Keratinocyte (primary cell): ENCODE results near the gene VPS26A.

Source experiments
- CTCF ChIP-seq, 3 experiments: IDR thresholded peaks in 1 of 3; conservative IDR thresholded peaks in 1 of 3; optimal IDR thresholded peaks in 1 of 3; 2 replicates in 2 of 3; 3 replicates in 1 of 3; pipeline versions ENCODE3 to v1.5.1; 2011; ENCODE audit warnings: low read length in 3 of 3, mild to moderate bottlenecking in 3 of 3, moderate library complexity in 2 of 3, control low read depth in 1 of 3, inconsistent platforms in 1 of 3; ENCODE audit not compliant: insufficient read depth in 2 of 3; ENCODE audit errors: extremely low read depth in 1 of 3
- EZH2 ChIP-seq: IDR thresholded peaks from one replicate; pipeline ENCODE4 v1.6.1; 2012; ENCODE audit warnings: inconsistent platforms, mild to moderate bottlenecking, low read length, moderate library complexity

- TF ChIP-seq CTCF (optimal IDR thresholded peaks at IDR 0.05 in 1 of 3, IDR thresholded peaks at IDR 0.05 in 1 of 3, conservative IDR thresholded peaks at IDR 0.05 in 1 of 3; ENCODE audit: extremely low read depth in 1 of 3, insufficient read depth in 2 of 3, low read length in 3 of 3) (no peak), EZH2 (no peak)
Observed at GRCh38 chr10:69096045-69096444, 27.9 kb upstream of the VPS26A start.
